HG03064 (cell line): ENCODE measurements around the gene EIF5AL1.
"Not testable (repeated sequence)": the region's sequence is repeated elsewhere in the genome, so short reads cannot be mapped to it uniquely, and the experiment has no call there.

Experiments used
- ATAC-seq: cut with Tn5 transposase; IDR thresholded peaks from one replicate; pipeline ENCODE4 v1.9.1; 2021; ENCODE audit warnings: low read depth; ENCODE audit not compliant: unreplicated experiment

EIF5AL1 gene

GRCh38 chr10:79487296-79488194 is 24.8 kb upstream of the EIF5AL1 start:
- ATAC-seq = no peak

- ATAC-seq = no peak
Measured at GRCh38 chr10:79488336-79488735, 24.0 kb upstream of the EIF5AL1 start.

DNA sequence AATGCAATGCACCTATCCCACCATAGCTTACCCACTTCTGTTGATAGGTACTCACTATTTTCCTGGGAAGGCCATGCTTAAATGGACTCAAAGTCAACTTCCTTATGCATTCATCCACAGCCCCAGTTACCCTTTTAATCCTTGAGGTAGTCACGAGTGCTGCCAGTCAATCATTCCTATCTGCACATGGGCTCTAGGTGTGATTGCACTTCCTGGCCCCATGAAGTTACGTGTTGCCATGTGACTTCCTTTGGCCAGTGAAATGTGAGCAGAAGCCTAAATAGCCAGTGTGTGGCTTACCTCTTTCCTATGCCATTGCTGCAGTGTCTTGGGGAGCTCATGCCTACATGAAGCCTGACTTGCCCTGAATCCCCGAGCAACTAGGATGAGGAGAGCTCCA is 23.5 kb upstream of the EIF5AL1 start:
- no peak for ATAC-seq

- no peak for ATAC-seq
Measured at GRCh38 chr10:79490400-79491142, 21.8 kb upstream of the EIF5AL1 start.

GRCh38 chr10:79491143-79491835 is 21.0 kb upstream of the EIF5AL1 start:
- ATAC-seq = no peak

- no peak for ATAC-seq
Measured at GRCh38 chr10:79492256-79492655, 20.1 kb upstream of the EIF5AL1 start.

DNA sequence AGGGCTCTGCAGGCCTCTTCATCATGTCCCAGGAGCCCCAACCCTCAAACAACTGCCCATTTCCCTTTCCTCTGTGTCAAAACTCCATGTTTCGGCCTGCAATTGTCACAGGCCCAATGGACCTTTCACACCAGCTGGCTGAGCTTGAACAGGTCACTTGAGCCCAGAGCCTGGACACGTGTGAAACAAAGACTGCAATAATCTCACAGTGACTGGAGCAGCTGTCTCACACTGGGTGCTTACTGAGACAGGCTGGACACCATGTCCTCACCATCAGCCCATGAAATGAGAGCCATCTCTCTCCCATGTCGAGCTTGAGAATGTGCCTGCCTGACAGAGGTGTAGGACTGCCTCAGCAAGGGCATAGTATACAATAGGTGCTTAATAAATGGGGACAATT is 19.5 kb upstream of the EIF5AL1 start:
- no peak for ATAC-seq

DNA sequence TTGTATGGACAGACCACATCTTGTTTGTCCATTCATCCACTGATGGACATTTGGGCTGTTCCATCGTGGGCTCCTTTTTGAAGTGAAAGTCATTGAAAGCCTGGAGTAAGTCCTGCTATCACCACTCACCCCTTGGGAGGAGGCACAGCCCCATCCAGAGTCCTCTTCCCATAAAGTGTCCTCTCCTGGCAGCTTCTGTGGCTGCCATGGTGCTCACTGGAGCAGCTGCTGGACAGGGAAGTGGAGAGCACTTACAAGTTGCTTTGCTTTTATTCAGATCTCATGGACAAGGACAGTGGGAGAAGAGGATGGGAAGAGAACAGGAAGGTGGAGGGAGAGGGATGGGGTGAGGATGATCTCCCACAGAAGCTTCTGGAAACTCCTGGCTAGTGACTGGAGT is 18.5 kb upstream of the EIF5AL1 start:
- ATAC-seq = no peak

GRCh38 chr10:79494871-79495705 is 17.2 kb upstream of the EIF5AL1 start:
- no peak for ATAC-seq

- ATAC-seq = no peak
Measured at GRCh38 chr10:79495791-79496190, 16.5 kb upstream of the EIF5AL1 start.

- no peak for ATAC-seq
Measured at GRCh38 chr10:79496896-79497295, 15.4 kb upstream of the EIF5AL1 start.

DNA sequence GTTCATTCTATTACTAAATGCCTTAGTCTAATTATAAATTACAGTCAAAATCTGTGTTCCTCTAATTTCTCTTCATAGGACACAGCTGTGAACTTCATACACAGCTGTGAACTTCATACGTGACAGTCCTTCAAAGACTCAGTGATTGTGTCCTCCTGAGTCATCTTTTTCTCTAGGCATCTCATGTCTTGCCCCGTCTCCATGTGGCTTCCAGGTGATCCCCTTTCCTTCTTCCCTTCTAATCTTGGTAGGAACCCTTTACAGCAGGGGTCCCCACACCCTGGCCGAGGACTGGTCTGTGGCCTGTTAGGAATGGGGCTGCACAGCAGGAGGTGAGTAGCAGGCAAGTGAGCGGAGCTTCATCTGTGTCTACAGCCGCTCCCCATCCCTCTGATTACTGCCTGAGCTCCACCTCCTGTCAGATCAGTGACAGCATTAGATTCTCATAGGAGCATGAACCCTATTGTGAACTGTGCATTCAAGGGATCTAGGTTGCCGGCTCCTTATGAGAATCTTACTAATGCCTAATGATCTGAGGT is 14.0 kb upstream of the EIF5AL1 start:
- no peak for ATAC-seq

DNA sequence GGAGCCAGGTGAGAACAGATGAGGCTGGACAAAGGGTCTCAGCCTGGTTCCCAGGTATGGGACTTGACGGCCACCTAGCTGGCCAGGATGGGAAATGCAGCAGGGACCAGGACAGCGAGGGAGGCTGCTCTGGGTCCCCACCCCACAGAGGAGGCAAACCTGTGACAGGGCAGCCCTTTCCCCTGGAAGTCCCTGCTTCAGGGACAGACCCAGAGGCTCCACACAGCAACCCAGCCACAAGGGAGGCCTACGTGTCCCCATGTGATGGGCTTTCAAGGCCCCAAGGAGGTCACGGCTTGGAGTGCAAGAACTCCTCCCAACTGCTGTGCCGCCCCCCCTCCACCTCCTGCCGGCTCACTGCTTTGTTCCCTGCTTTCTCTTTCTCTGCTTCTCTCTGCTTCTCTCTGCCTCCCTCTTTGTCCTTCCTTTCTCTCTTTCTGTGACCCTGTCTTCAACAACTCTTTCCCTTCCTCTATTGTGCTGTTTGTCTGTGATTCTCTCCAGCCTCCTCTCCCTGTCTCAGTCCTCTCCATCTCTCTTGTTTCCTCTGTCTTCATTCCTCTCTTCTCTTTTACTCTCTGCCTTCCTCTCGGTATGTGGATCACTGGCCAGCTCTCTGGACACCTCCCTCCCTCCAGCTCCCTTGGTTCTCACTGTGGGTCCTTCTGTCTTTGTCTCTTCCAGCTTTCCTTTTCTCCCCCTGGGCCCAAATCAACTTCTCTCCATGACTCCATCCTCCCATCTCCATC is 9.6 kb upstream of the EIF5AL1 start:
- no peak for ATAC-seq

- ATAC-seq = not testable (repeated sequence)
Measured at GRCh38 chr10:79503787-79504186, 8.5 kb upstream of the EIF5AL1 start.

DNA sequence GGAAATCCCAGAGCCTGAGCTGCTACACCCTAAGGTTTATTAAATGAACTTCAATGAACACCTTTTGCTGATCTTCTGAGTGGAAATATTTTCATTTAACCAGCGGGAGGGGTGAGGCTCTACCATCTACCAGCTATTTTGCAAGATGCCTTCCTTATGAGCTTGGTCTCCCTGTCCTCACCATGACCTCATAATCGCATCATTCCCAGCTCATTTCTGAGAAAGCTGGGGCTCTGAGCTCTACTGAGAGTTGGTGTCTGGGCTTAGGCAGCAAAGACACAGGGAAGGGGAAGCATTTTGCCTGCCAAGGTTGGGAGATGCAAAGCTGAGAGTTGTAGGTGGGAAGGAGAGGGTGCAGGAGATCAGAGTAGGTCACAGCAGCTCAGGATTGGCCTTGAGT is 7.8 kb upstream of the EIF5AL1 start:
- not testable (repeated sequence) for ATAC-seq

- ATAC-seq = not testable (repeated sequence)
Measured at GRCh38 chr10:79505328-79505727, 7.0 kb upstream of the EIF5AL1 start.

DNA sequence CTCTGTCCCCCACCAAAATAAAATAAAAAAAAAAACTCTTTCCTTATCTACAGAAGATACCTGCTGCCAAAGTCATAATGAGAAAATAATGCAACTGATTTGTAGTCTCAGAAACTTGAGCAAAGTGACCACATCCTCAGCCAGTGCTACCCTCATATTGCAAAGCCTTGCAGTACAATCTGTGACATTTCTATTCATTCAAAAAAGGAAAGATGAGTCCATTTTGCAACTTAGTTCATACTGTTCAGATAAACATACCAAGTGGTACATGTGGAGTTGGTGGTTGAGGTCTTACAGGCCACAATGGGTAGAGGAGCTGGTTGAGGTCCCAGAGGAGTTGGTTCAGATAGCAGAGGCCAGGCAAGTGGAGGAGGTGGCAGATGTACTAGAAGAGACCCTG is 6.5 kb upstream of the EIF5AL1 start:
- ATAC-seq = no peak

GRCh38 chr10:79507440-79508167 is 4.7 kb upstream of the EIF5AL1 start:
- no peak for ATAC-seq

DNA sequence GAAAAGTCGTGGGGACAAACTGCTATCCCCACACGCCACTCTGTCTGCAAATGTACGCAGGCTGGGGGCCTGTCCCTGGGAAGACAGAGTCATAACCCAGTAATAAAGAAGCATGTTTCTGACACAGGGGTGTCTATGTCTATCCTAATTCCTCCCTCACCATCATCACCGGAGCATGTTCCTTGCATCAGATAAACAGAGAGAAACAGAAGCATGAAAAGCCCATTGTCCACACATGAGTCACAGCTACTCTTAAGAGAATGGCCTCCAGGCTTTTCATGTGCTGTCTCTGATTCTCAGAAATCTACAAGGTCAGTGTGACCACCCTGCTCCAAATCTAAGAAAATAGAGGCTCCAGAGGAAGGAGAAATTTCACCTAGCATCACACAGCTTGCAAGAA is 4.1 kb upstream of the EIF5AL1 start:
- ATAC-seq = not testable (repeated sequence)
